ENCODE data around the gene LHFPL2.

The LHFPL2 gene

DNA sequence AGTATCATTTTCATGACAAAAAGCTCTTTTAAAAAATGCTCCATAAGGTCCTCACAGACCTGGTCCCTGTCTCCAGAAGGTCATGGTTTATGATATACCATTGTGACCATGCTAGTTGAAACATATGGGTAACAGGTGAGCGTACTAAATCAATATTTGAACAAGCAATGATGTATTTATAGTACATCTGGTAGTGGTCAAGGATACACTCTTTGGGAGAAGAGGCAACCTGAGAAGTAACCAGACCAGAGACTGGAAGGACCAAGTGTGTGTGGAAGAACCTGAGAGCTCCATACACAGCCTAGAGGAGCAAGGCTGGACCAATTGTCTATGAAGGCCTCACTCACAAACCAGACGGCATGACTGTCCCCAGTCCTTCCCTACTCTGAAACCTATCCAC lies 55.1 kb downstream of the LHFPL2 start:
- DNase-seq = peak in 2 of 3 experiments; percentile 6 to 26

GRCh38 chr5:78592735-78593386 lies 55.7 kb downstream of the LHFPL2 start:
- DNase-seq = no peak

GRCh38 chr5:78591972-78592700 lies 56.4 kb downstream of the LHFPL2 start:
- DNase-seq = no peak

DNA sequence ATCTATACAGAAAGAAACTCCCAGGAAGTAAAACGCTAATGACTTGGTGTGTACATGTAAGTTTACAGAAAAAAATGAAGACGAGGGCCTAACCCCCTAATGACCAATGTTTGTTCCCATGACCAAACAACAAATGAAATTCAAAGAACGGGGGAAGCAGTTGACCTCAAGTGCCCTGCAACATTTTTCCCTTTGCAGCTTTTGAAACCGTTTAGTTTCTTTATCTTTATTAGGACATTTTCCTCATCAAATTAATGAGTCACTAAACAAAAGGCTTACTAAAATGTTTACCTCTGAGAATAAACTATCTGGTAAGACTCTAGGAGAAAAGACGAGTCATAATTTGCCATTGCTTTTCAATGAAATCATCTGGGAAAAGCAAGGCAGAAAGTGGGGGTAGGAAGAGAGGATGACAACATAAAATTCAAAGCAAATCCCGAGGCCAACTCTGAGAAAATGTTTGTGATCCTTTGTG lies 57.4 kb downstream of the LHFPL2 start:
- no peak for DNase-seq

DNA sequence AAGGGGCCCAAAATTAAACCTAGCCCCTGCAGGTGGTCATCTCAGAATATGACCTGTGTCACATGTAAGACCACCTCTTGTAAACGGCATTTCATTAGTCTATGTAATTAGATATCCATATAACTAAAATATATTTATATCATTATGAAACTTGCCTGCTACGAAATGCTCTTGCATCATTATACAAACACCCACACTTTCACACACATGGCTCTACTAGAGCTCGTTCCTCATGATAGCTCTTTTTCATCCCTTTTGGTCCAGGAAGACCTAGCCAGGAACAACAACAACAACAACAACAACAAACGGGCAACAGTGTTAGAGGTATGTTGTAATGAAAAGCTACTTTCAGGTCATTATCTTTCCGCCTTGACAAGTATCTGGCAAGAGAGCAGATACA lies 58.6 kb downstream of the LHFPL2 start:
- no peak for DNase-seq

DNA sequence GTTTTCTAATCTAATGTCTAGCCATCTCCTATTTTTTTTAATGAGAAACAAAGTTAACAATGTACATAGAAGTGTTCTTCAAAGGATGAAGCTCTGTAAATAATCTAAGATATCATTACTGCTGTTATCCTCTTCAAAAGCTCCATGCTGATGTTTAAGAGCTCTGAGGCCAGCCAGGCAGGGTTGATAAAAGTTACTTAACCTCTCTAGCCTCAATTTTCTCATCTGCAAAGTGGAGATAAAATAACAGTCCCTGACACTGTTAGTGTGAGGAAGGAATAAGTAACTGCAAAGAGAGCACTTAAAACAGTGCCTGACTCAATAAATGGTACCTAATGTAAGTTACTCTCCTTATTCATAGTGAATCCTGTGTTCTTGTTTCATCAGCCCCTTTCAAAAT lies 60.1 kb downstream of the LHFPL2 start:
- peak in 1 of 3 experiments; percentile 19 for DNase-seq

GRCh38 chr5:78587775-78588291 lies 60.7 kb downstream of the LHFPL2 start:
- DNase-seq = no peak

GRCh38 chr5:78587081-78587774 lies 61.3 kb downstream of the LHFPL2 start:
- no peak for DNase-seq

- no peak for DNase-seq
Measured at GRCh38 chr5:78586251-78586650, 62.3 kb downstream of the LHFPL2 start.

GRCh38 chr5:78578015-78578414 lies 70.6 kb downstream of the LHFPL2 start:
- no peak for DNase-seq

DNA sequence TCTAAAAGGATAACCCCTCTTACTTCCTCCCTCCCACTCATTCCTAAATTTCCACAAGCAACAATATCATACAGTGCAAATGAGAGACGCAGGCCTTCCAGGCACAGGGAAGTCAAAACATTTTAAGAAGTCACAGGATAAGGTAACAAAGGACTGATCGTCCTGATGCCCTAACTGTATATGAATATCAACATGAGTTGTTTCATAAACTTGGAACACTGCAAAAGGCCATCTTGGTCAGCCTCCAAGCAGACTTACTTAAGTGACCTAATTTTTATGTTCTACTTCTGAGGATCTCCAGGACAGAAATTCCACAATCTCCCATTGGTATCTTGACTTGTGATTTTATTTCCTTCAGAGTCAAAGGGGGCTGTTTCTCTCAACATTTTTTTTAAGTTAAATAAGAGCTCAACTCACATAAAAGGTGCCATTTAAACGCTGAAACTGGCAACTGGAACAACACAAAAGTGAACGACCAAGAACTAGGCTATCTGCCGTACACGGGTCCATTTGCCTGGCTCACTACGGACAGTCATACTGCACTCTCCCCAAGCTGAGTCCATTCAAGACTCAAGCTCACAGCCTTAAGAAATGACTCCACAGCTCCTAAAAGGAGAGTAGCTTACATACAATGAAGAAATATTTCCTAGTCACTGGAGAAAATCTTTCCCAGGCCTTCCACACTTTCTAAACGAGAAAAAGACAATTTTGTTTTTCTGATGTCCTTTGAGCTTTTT lies 71.3 kb downstream of the LHFPL2 start:
- no peak for DNase-seq

DNA sequence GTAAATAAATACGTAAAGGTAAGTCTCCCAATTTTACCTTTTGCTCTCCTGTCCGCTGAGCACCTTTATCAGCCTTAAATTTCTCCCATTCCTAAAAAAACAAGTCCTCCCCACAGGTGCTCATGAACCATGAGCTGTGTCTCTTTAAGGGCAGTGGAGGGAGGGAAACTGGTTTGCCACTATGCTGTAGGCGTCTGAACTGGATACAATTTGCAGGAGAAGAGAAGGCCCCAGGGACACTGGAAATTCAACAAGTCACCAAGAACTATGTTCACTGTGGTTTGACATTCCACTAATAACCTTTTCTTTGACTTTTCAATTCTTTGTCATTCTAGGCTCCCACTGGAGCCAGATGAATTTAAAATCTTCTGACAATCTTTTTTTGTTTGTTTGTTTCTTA lies 72.2 kb downstream of the LHFPL2 start:
- no peak for DNase-seq

GRCh38 chr5:78574731-78575161 lies 73.8 kb downstream of the LHFPL2 start:
- no peak for DNase-seq

DNA sequence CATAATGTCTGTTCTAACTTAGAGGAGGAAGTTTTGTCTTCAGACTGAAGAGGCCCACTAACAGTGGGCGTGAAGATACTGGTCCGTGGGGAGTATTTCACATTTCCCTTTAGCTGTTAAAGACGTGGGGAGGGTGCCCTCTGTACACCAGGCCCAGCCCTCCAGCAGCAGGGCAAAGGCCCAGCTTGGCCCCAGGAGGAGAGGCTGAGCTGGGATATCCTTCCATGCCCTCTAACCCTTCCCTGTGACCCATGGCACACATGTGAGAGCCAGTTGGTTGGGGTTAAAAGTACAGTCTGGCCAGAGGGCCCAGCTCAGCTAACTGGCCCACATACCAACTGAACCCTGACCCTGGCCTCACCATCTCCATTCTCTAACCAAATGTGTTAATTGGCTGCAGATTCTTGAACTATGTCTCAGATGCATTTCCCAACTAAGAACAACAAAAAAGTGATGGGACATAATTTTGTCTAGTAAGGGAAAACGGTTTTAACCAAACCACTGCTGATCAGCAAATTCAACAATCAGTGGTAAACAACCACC lies 74.4 kb downstream of the LHFPL2 start:
- no peak for DNase-seq

GRCh38 chr5:78573318-78573717 lies 75.3 kb downstream of the LHFPL2 start:
- no peak for DNase-seq

GRCh38 chr5:78570646-78571045 lies 77.9 kb downstream of the LHFPL2 start:
- DNase-seq = no peak

GRCh38 chr5:78569441-78569840 lies 79.1 kb downstream of the LHFPL2 start:
- DNase-seq = peak in 2 of 3 experiments; percentile 34 to 90

- no peak for DNase-seq
Measured at GRCh38 chr5:78568676-78569075, 79.9 kb downstream of the LHFPL2 start.

GRCh38 chr5:78568212-78568611 lies 80.4 kb downstream of the LHFPL2 start:
- no peak for DNase-seq

DNA sequence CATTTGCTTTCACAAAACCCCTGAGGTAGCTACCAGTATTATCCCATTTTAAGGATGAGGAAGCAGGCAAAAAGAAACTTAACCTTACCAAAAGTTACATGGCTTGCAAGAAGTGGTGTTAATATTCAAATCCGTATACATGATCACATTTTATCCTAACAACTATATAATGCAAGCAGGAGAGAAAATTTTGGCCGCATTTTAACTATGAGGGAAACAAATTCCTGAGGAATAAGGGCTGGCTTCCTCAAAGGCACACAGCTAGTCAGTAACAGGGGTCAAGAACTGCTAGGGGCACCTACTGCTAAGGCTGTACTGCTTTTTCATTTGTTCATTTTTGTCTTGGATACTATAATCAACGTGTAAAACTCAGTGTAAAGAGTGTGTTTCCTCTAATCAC lies 81.0 kb downstream of the LHFPL2 start:
- no peak for DNase-seq

DNA sequence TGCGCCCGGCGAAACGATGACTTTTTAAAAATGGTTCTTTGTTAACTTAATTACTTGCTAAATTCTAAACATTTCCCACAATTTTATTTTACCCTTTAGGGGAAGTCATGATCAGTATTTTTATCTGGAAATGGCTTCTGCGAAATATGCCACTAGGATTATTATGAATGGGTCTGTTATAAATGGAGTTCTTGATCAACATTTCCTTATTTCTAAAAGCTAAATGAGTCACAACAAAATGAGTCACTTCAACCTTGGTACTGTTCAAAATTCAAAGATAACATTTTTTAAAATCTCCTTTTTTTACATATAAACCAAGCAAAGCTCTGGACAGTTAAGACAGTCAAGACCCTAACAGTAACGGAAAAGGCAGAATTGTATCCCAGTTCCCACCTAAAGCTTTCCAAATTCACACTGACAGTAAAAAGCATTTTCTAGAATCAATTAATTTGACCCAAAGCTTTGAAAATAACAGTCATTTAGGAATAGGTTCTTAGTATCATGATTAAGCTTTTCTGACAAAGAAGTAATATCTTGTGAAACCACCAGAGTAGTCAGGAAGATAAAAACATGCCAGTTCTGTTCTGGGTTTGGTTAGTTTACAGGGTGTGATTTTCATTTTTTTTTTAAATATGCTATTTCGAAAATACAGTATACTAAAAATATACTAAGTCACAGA lies 81.7 kb downstream of the LHFPL2 start:
- no peak for DNase-seq

DNA sequence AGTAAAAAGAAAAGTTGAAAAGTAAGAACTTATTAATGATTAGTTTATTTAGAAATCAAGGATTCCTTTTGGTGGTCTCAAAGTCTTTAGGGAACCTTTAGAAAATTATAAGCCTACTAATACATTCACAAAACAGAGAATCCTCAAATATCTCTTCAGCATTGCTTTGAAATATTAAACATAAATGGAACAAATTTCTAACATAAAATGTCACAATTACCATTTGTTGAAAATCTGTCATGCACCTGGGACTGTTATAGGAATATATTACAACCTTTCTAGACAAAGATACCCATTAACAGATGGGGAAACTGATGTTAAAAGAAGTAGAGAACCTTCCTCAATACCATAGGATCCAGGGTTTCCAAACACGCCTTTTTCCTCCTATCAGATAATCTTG lies 83.2 kb downstream of the LHFPL2 start:
- no peak for DNase-seq
